GM23338 (cell line): ENCODE data around the gene TAS2R14. TPM values are rescaled to one million over a fixed set of nuclear protein-coding genes. Genes with fewer than 3 reads are reported as not detected.

ENCODE experiments used
- ATAC-seq: fragments of 200-7000 bp; cut with Tn5 transposase; 3 replicates; pipeline ENCODE4 v1.9.1; 2020
- DNase-seq: peaks from one replicate; pipeline ENCODE4 v3.0.0-alpha.2; 2015; ENCODE audit warnings: low spot score
- H2AFZ ChIP-seq: fragments of 200-600 bp; sonication (generic); 2 replicates; pipeline ENCODE4 v1.8.0; 2016; ENCODE audit warnings: antibody characterized with exemption, mild to moderate bottlenecking, moderate library complexity
- H3F3A ChIP-seq: fragments of 200-600 bp; sonication (generic); replicated peaks from 2 replicates; pipeline ENCODE4 v1.8.0; 2017; ENCODE audit warnings: antibody characterized with exemption, mixed run types, low read depth
- H3K27ac ChIP-seq: fragments of 200-600 bp; sonication (generic); 2 replicates; pipeline ENCODE4 v1.6.1; 2016; ENCODE audit warnings: low read depth
- H3K27me3 ChIP-seq: fragments of 200-600 bp; sonication (generic); 2 replicates; pipeline ENCODE4 v1.8.0; 2016; ENCODE audit warnings: mild to moderate bottlenecking, mixed run types, moderate library complexity; ENCODE audit not compliant: insufficient read depth
- H3K36me3 ChIP-seq: fragments of 200-600 bp; sonication (generic); 2 replicates; pipeline ENCODE4 v1.8.0; 2016; ENCODE audit warnings: mild to moderate bottlenecking; ENCODE audit not compliant: insufficient read depth
- H3K4me1 ChIP-seq: fragments of 200-600 bp; sonication (generic); 2 replicates; pipeline ENCODE4 v1.8.0; 2016; ENCODE audit warnings: mild to moderate bottlenecking, moderate library complexity; ENCODE audit not compliant: insufficient read depth
- H3K4me2 ChIP-seq: fragments of 200-600 bp; sonication (generic); 2 replicates; pipeline ENCODE4 v1.7.1; 2017; ENCODE audit warnings: mixed run types
- H3K4me3 ChIP-seq: fragments of 200-600 bp; sonication (generic); 2 replicates; pipeline ENCODE4 v1.6.1; 2016; ENCODE audit warnings: mixed run types
- H3K79me2 ChIP-seq: fragments of 200-600 bp; sonication (generic); replicated peaks from 2 replicates; pipeline ENCODE4 v1.8.0; 2017; ENCODE audit warnings: mild to moderate bottlenecking; ENCODE audit not compliant: insufficient read depth
- H3K9me2 ChIP-seq: fragments of 200-600 bp; sonication (generic); 2 replicates; pipeline ENCODE4 v1.8.0; 2017; ENCODE audit not compliant: insufficient read depth
- H4K20me1 ChIP-seq: fragments of 200-600 bp; sonication (generic); replicated peaks from 2 replicates; pipeline ENCODE4 v1.8.0; 2017; ENCODE audit warnings: mild to moderate bottlenecking; ENCODE audit not compliant: insufficient read depth
- H3K27ac Mint-ChIP-seq: 2 replicates; pipeline ENCODE4 v1.8.0; 2020; ENCODE audit warnings: inconsistent platforms, mild to moderate bottlenecking, moderate library complexity, mixed read lengths
- H3K27me3 Mint-ChIP-seq: 3 replicates; pipeline ENCODE4 v1.8.0; 2022; ENCODE audit warnings: low read depth, mild to moderate bottlenecking, moderate library complexity, mixed read lengths, inconsistent platforms; ENCODE audit not compliant: insufficient read depth, poor library complexity
- H3K36me3 Mint-ChIP-seq: 3 replicates; pipeline ENCODE4 v1.8.0; 2021; ENCODE audit warnings: low read depth, mild to moderate bottlenecking, inconsistent platforms, moderate library complexity, mixed read lengths
- H3K4me1 Mint-ChIP-seq: 3 replicates; pipeline ENCODE4 v1.8.0; 2020; ENCODE audit warnings: mild to moderate bottlenecking, inconsistent platforms, mixed read lengths
- H3K4me3 Mint-ChIP-seq: 3 replicates; pipeline ENCODE4 v1.8.0; 2021; ENCODE audit warnings: moderate library complexity, mild to moderate bottlenecking, inconsistent platforms, mixed read lengths
- H3K9me3 Mint-ChIP-seq: 3 replicates; pipeline ENCODE4 v1.8.0; 2020; ENCODE audit warnings: moderate library complexity, mild to moderate bottlenecking, inconsistent platforms, mixed read lengths
- CREB1 ChIP-seq: fragments of 250-450 bp; sonication (Bioruptor Pico); IDR thresholded peaks from 2 replicates; pipeline ENCODE4 v1.5.0; 2020; ENCODE audit warnings: low read depth, mild to moderate bottlenecking, moderate library complexity
- EZH2 ChIP-seq: fragments of 200-600 bp; sonication (generic); IDR thresholded peaks from one replicate; pipeline ENCODE4 v1.8.0; 2017; ENCODE audit warnings: antibody characterized with exemption, mild to moderate bottlenecking, low read depth; ENCODE audit not compliant: unreplicated experiment
- EZH2phosphoT487 ChIP-seq: fragments of 200-600 bp; sonication (generic); IDR thresholded peaks from one replicate; pipeline ENCODE4 v1.8.1; 2018; ENCODE audit warnings: antibody characterized with exemption; ENCODE audit not compliant: unreplicated experiment
- JUNB ChIP-seq: IDR thresholded peaks from one replicate; pipeline ENCODE4 v1.6.1; 2016; ENCODE audit warnings: antibody characterized with exemption; ENCODE audit not compliant: unreplicated experiment
- NANOG ChIP-seq: IDR thresholded peaks from 2 replicates; pipeline ENCODE4 v1.6.1; 2016; ENCODE audit warnings: antibody characterized with exemption, borderline replicate concordance
- POLR2AphosphoS5 ChIP-seq: IDR thresholded peaks from 2 replicates; pipeline ENCODE4 v1.6.1; 2016; ENCODE audit warnings: antibody characterized with exemption, low read depth
- STAT1 ChIP-seq: IDR thresholded peaks from one replicate; pipeline ENCODE4 v1.6.1; 2016; ENCODE audit warnings: antibody characterized with exemption; ENCODE audit not compliant: unreplicated experiment
- ZNF114 ChIP-seq: fragments of 250-450 bp; sonication (Bioruptor Pico); IDR thresholded peaks from 2 replicates; pipeline ENCODE4 v1.5.0; 2020; ENCODE audit warnings: mild to moderate bottlenecking, moderate library complexity
- ZNF331 ChIP-seq: fragments of 250-450 bp; sonication (Bioruptor Pico); IDR thresholded peaks from 2 replicates; pipeline ENCODE4 v1.5.0; 2020; ENCODE audit warnings: low read depth, mild to moderate bottlenecking, moderate library complexity
- polyA plus RNA-seq: library from polyadenylated mRNA; unstranded; fragments of >200 nt; fragmentation: Nextera tagmentation; extraction: Ambion mirVana; gene quantifications from 2 replicates; pipeline ENCODE4 v1.2.1, GENCODE V29; 2016
- total RNA-seq: library from RNA; depleted of rRNA; stranded (reverse); fragments of >200 nt; shearing (Covaris generic); gene quantifications from 2 replicates; pipeline ENCODE4 v1.2.3, GENCODE V29; 2014
- TF ChIP-seq, protein P1 (sequence below): IDR thresholded peaks from one replicate; pipeline ENCODE4 v1.6.1; 2018; ENCODE audit warnings: antibody characterized with exemption; ENCODE audit not compliant: unreplicated experiment
- TF ChIP-seq, protein P2 (sequence below), 2 experiments: fragments of 200-600 bp in 1 of 2; sonication (generic) in 1 of 2; conservative IDR thresholded peaks; 2 replicates each; pipeline versions ENCODE4 v1.5.1 to v1.6.1; 2016 to 2017; ENCODE audit warnings: antibody characterized with exemption in 2 of 2, low read depth in 2 of 2, mild to moderate bottlenecking in 2 of 2, moderate library complexity in 1 of 2
- TF ChIP-seq, protein P3 (sequence below): fragments of 250-450 bp; sonication (Bioruptor Pico); IDR thresholded peaks from 2 replicates; pipeline ENCODE4 v1.5.0; 2020; ENCODE audit warnings: mild to moderate bottlenecking, moderate library complexity
- TF ChIP-seq, protein P4 (sequence below): IDR thresholded peaks from 2 replicates; pipeline ENCODE4 v1.6.1; 2016; ENCODE audit warnings: antibody characterized with exemption

The TAS2R14 gene
- total and polyA plus RNA-seq, 2 experiments from 2014 or later = 2.6 to 5.9 TPM

DNA sequence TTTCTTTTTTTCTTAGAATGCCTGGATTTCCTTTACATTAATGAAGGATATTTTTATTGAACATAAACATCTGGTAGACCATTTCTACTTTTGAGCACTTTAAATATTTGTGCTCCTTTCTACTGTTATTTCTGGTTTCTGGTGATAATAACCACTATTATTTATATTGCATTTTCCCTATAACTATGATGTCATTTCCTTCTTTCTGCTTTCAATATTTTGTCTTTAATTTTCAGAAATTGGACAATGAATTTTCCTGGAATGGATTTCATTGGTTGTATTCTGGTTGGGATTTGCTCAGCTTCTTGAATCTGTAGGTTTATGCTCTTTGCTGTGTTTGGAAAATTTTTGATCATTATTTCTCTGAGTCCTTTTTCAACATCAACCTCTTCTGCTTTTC lies 49.8 kb downstream of the TAS2R14 start:
- no peaks in the 10 kb centered on the region for H4K20me1 ChIP-seq
- DNase-seq (no peak), ATAC-seq (no peak)
- H3K9me2 ChIP-seq = no peaks in the 10 kb centered on the region
- Mint-ChIP-seq H3K4me3 (no peak overlapping the region), H3K9me3 (no peaks in the 10 kb centered on the region), H3K27me3 (peaks cover 2% of the 10 kb centered on the region), H3K36me3 (no peaks in the 10 kb centered on the region), H3K4me1 (peaks cover 8% of the 10 kb centered on the region), H3K27ac (no peak overlapping the region)
- no peak for TF ChIP-seq JUNB
- TF ChIP-seq POLR2AphosphoS5 = no peak
- TF ChIP-seq ZNF114 (CRISPR knock-in tag) = no peak
- TF ChIP-seq NANOG = no peak
- TF ChIP-seq, protein P1, sequence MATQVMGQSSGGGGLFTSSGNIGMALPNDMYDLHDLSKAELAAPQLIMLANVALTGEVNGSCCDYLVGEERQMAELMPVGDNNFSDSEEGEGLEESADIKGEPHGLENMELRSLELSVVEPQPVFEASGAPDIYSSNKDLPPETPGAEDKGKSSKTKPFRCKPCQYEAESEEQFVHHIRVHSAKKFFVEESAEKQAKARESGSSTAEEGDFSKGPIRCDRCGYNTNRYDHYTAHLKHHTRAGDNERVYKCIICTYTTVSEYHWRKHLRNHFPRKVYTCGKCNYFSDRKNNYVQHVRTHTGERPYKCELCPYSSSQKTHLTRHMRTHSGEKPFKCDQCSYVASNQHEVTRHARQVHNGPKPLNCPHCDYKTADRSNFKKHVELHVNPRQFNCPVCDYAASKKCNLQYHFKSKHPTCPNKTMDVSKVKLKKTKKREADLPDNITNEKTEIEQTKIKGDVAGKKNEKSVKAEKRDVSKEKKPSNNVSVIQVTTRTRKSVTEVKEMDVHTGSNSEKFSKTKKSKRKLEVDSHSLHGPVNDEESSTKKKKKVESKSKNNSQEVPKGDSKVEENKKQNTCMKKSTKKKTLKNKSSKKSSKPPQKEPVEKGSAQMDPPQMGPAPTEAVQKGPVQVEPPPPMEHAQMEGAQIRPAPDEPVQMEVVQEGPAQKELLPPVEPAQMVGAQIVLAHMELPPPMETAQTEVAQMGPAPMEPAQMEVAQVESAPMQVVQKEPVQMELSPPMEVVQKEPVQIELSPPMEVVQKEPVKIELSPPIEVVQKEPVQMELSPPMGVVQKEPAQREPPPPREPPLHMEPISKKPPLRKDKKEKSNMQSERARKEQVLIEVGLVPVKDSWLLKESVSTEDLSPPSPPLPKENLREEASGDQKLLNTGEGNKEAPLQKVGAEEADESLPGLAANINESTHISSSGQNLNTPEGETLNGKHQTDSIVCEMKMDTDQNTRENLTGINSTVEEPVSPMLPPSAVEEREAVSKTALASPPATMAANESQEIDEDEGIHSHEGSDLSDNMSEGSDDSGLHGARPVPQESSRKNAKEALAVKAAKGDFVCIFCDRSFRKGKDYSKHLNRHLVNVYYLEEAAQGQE = no peak
- TF ChIP-seq, protein P2, sequence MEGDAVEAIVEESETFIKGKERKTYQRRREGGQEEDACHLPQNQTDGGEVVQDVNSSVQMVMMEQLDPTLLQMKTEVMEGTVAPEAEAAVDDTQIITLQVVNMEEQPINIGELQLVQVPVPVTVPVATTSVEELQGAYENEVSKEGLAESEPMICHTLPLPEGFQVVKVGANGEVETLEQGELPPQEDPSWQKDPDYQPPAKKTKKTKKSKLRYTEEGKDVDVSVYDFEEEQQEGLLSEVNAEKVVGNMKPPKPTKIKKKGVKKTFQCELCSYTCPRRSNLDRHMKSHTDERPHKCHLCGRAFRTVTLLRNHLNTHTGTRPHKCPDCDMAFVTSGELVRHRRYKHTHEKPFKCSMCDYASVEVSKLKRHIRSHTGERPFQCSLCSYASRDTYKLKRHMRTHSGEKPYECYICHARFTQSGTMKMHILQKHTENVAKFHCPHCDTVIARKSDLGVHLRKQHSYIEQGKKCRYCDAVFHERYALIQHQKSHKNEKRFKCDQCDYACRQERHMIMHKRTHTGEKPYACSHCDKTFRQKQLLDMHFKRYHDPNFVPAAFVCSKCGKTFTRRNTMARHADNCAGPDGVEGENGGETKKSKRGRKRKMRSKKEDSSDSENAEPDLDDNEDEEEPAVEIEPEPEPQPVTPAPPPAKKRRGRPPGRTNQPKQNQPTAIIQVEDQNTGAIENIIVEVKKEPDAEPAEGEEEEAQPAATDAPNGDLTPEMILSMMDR (conservative IDR thresholded peaks at IDR 0.05; ENCODE audit: low read depth in 2 of 2) = no peak
- TF ChIP-seq CREB1 (CRISPR knock-in tag) = no peak
- TF ChIP-seq EZH2phosphoT487 = no peak
- no peak for TF ChIP-seq STAT1
- no peak for TF ChIP-seq EZH2
- TF ChIP-seq, protein P3, sequence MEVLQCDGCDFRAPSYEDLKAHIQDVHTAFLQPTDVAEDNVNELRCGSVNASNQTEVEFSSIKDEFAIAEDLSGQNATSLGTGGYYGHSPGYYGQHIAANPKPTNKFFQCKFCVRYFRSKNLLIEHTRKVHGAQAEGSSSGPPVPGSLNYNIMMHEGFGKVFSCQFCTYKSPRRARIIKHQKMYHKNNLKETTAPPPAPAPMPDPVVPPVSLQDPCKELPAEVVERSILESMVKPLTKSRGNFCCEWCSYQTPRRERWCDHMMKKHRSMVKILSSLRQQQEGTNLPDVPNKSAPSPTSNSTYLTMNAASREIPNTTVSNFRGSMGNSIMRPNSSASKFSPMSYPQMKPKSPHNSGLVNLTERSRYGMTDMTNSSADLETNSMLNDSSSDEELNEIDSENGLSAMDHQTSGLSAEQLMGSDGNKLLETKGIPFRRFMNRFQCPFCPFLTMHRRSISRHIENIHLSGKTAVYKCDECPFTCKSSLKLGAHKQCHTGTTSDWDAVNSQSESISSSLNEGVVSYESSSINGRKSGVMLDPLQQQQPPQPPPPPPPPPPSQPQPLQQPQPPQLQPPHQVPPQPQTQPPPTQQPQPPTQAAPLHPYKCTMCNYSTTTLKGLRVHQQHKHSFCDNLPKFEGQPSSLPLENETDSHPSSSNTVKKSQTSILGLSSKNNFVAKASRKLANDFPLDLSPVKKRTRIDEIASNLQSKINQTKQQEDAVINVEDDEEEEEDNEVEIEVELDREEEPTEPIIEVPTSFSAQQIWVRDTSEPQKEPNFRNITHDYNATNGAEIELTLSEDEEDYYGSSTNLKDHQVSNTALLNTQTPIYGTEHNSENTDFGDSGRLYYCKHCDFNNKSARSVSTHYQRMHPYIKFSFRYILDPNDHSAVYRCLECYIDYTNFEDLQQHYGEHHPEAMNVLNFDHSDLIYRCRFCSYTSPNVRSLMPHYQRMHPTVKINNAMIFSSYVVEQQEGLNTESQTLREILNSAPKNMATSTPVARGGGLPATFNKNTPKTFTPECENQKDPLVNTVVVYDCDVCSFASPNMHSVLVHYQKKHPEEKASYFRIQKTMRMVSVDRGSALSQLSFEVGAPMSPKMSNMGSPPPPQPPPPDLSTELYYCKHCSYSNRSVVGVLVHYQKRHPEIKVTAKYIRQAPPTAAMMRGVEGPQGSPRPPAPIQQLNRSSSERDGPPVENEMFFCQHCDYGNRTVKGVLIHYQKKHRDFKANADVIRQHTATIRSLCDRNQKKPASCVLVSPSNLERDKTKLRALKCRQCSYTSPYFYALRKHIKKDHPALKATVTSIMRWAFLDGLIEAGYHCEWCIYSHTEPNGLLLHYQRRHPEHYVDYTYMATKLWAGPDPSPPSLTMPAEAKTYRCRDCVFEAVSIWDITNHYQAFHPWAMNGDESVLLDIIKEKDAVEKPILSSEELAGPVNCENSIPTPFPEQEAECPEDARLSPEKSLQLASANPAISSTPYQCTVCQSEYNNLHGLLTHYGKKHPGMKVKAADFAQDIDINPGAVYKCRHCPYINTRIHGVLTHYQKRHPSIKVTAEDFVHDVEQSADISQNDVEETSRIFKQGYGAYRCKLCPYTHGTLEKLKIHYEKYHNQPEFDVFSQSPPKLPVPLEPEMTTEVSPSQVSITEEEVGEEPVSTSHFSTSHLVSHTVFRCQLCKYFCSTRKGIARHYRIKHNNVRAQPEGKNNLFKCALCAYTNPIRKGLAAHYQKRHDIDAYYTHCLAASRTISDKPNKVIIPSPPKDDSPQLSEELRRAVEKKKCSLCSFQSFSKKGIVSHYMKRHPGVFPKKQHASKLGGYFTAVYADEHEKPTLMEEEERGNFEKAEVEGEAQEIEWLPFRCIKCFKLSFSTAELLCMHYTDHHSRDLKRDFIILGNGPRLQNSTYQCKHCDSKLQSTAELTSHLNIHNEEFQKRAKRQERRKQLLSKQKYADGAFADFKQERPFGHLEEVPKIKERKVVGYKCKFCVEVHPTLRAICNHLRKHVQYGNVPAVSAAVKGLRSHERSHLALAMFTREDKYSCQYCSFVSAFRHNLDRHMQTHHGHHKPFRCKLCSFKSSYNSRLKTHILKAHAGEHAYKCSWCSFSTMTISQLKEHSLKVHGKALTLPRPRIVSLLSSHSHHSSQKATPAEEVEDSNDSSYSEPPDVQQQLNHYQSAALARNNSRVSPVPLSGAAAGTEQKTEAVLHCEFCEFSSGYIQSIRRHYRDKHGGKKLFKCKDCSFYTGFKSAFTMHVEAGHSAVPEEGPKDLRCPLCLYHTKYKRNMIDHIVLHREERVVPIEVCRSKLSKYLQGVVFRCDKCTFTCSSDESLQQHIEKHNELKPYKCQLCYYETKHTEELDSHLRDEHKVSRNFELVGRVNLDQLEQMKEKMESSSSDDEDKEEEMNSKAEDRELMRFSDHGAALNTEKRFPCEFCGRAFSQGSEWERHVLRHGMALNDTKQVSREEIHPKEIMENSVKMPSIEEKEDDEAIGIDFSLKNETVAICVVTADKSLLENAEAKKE (CRISPR knock-in tag) = no peak
- TF ChIP-seq, protein P4, sequence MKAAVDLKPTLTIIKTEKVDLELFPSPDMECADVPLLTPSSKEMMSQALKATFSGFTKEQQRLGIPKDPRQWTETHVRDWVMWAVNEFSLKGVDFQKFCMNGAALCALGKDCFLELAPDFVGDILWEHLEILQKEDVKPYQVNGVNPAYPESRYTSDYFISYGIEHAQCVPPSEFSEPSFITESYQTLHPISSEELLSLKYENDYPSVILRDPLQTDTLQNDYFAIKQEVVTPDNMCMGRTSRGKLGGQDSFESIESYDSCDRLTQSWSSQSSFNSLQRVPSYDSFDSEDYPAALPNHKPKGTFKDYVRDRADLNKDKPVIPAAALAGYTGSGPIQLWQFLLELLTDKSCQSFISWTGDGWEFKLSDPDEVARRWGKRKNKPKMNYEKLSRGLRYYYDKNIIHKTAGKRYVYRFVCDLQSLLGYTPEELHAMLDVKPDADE = no peak
- TF ChIP-seq ZNF331 = no peak
- no peaks in the 10 kb centered on the region for H3K36me3 ChIP-seq
- H3K4me1 ChIP-seq = peaks cover 8% of the 10 kb centered on the region; the same call in 1 of the 2 replicates
- H3K79me2 ChIP-seq = no peaks in the 10 kb centered on the region
- H2AFZ ChIP-seq = no peak overlapping the region
- no peak overlapping the region for H3K4me2 ChIP-seq
- no peak overlapping the region for H3K27ac ChIP-seq
- H3F3A ChIP-seq = no peaks in the 10 kb centered on the region
- no peaks in the 10 kb centered on the region for H3K27me3 ChIP-seq
- H3K4me3 ChIP-seq = no peak overlapping the region
